Stomach (tissue), 9 donors: Measurements from ENCODE around the gene LINGO4. TPM values are rescaled to one million over a fixed set of nuclear protein-coding genes. Genes with fewer than 3 reads are reported as not detected.

Experiments
- DNase-seq, 2 donors: peaks; one replicate each; pipeline versions ENCODE4 v3.0.0 to v3.0.0-alpha.2; 2013 to 2019
- H3K27ac ChIP-seq, 5 donors: fragments of 200-600 bp in 4 of 5; sonication (generic) in 4 of 5; one replicate each; pipeline ENCODE4 v1.5.1; 2013 to 2019; ENCODE audit warnings: mild to moderate bottlenecking in 1 of 5, moderate library complexity in 1 of 5
- H3K27me3 ChIP-seq, 3 donors: fragments of 200-600 bp; sonication (generic); one replicate each; pipeline ENCODE4 v1.5.1; 2017 to 2019; ENCODE audit warnings: mixed run types in 1 of 3
- H3K36me3 ChIP-seq, 4 donors: fragments of 200-600 bp; sonication (generic); 1 replicate in 3 of 4; 2 replicates in 1 of 4; pipeline ENCODE4 v1.5.1; 2016 to 2019
- H3K4me1 ChIP-seq, 4 donors: fragments of 200-600 bp; sonication (generic); one replicate each; pipeline ENCODE4 v1.5.1; 2016 to 2019
- H3K4me3 ChIP-seq, 4 donors: fragments of 200-600 bp; sonication (generic) in 3 of 4; one replicate each; pipeline ENCODE4 v1.5.1; 2016 to 2019; ENCODE audit warnings: mild to moderate bottlenecking in 1 of 4
- H3K9me3 ChIP-seq, 4 donors: fragments of 200-600 bp; sonication (generic); one replicate each; pipeline ENCODE4 v1.5.1; 2016 to 2019
- CTCF ChIP-seq, 7 experiments: fragments of 450-650 bp in 4 of 7; fragments of 200-600 bp in 3 of 7; sonication (generic) in 3 of 7; IDR thresholded peaks; one replicate each; pipeline ENCODE4 v1.5.1; 2016 to 2019; ENCODE audit warnings: antibody characterized with exemption in 7 of 7, control low read depth in 2 of 7, mild to moderate bottlenecking in 1 of 7
- EP300 ChIP-seq: sonication (generic); formaldehyde crosslinking; IDR thresholded peaks from one replicate; pipeline ENCODE4 v1.6.1; 2017; ENCODE audit warnings: antibody characterized with exemption
- POLR2A ChIP-seq, 4 donors: fragments of 450-650 bp; IDR thresholded peaks; one replicate each; pipeline ENCODE4 v1.6.1; 2016; ENCODE audit warnings: antibody characterized with exemption in 4 of 4, control low read depth in 2 of 4, mild to moderate bottlenecking in 1 of 4, moderate library complexity in 1 of 4
- POLR2AphosphoS5 ChIP-seq, 3 donors: sonication (generic); formaldehyde crosslinking; IDR thresholded peaks; one replicate each; pipeline ENCODE4 v1.6.1; 2016; ENCODE audit warnings: antibody characterized with exemption in 3 of 3
- WGBS, 5 donors: extraction: QIAGEN DNeasy Blood & Tissue Kit in 3 of 5; methylation state at CpG; one replicate each; pipeline versions ENCODE4 v1.1.5 to v1.1.7; 2013 to 2018; 5-methylcytosine and 5-hydroxymethylcytosine counted together
- intact Hi-C: fragments of 100-400 bp; cut with DNase I; formaldehyde crosslinking; loops from one replicate; pipeline ENCODE4 v1.15.1; 2023; ENCODE audit warnings: low total_unique reads
- polyA plus RNA-seq, 3 donors: library from polyadenylated mRNA; stranded (reverse); fragments of 200-250 nt; gene quantifications; one replicate each; pipeline ENCODE4 v1.2.3, GENCODE V29; 2013
- total RNA-seq, 5 donors: library from RNA; depleted of rRNA; stranded (reverse); fragments of >200 nt; gene quantifications; one replicate each; pipeline versions ENCODE4 v1.1.0 to v1.2.3, GENCODE V29; 2014 to 2016
- donor health status: healthy with polysubstance abuse.
- donor health status: Bipolar disorder and iron deficiency.
- donor health status: healthy.

LINGO4 gene
- total and polyA plus RNA-seq, 8 donors, result 0.06 to 3.2 TPM; not detected in 6

- peaks cover 0 to 52% (median 33%) of the 10 kb centered on the region in 4 donors for H3K36me3 ChIP-seq
- TF ChIP-seq EP300, result no peak
- no peak for TF ChIP-seq POLR2AphosphoS5 (IDR thresholded peaks at IDR 0.05)
- TF ChIP-seq CTCF (IDR thresholded peaks at IDR 0.05), result no peak
- no peak for TF ChIP-seq POLR2A (IDR thresholded peaks at IDR 0.05)
- no peak for DNase-seq
- 82 to 88% (median 85%) methylated on average over 15 of the region's 15 CpGs for WGBS, 5 donors
- H3K9me3 ChIP-seq, result no peaks in the 10 kb centered on the region
- no peak overlapping the region for H3K4me3 ChIP-seq
- H3K27me3 ChIP-seq, result no peaks in the 10 kb centered on the region
- H3K27ac ChIP-seq, result no peak overlapping the region
- H3K4me1 ChIP-seq, result peaks cover 0 to 7% (median 0%) of the 10 kb centered on the region in 4 donors
- intact Hi-C loops, result no loop called here
Observed at GRCh38 chr1:151814426-151814825, 9.2 kb upstream of the LINGO4 start.

GRCh38 chr1:151813271-151813977 lies 8.2 kb upstream of the LINGO4 start:
- TF ChIP-seq CTCF (IDR thresholded peaks at IDR 0.05), result no peak
- no peak for TF ChIP-seq EP300
- TF ChIP-seq POLR2A (IDR thresholded peaks at IDR 0.05), result no peak
- TF ChIP-seq POLR2AphosphoS5 (IDR thresholded peaks at IDR 0.05), result no peak
- Histone ChIP-seq H3K4me3 (no peak overlapping the region), H3K27ac (no peak overlapping the region), H3K4me1 (peaks cover 0 to 7% (median 0%) of the 10 kb centered on the region in 4 donors), H3K9me3 (no peaks in the 10 kb centered on the region), H3K36me3 (peaks cover 0 to 57% (median 33%) of the 10 kb centered on the region in 4 donors), H3K27me3 (no peaks in the 10 kb centered on the region)
- no peak for DNase-seq
- 82 to 88% (median 86%) methylated on average over 12 of the region's 12 CpGs for WGBS, 5 donors
- intact Hi-C loops, result no loop called here

- DNase-seq, result no peak
- 84 to 94% (median 87%) methylated on average over 9 of the region's 9 CpGs for WGBS, 5 donors
- H3K4me1 ChIP-seq, result peaks cover 0 to 7% (median 0%) of the 10 kb centered on the region in 4 donors
- H3K27me3 ChIP-seq, result peaks cover 0 to 9% (median 0%) of the 10 kb centered on the region in 3 donors
- TF ChIP-seq CTCF (IDR thresholded peaks at IDR 0.05) (no peak), EP300 (no peak), POLR2A (IDR thresholded peaks at IDR 0.05) (no peak), POLR2AphosphoS5 (IDR thresholded peaks at IDR 0.05) (no peak)
- H3K27ac ChIP-seq, result no peak overlapping the region
- peaks cover 0 to 64% (median 36%) of the 10 kb centered on the region in 4 donors for H3K36me3 ChIP-seq
- no peak overlapping the region for H3K4me3 ChIP-seq
- H3K9me3 ChIP-seq, result no peaks in the 10 kb centered on the region
- intact Hi-C loops, result no loop called here
Observed at GRCh38 chr1:151811181-151811580, 6.0 kb upstream of the LINGO4 start.

- H3K4me3 ChIP-seq, result no peak overlapping the region
- peaks cover 0 to 54% (median 25%) of the 10 kb centered on the region in 4 donors for H3K36me3 ChIP-seq
- no peak overlapping the region for H3K27ac ChIP-seq
- H3K4me1 ChIP-seq, result peaks cover 0 to 7% (median 0%) of the 10 kb centered on the region in 4 donors
- no peak for DNase-seq
- intact Hi-C loops, result no loop called here
- no peak for TF ChIP-seq EP300
- no peak for TF ChIP-seq CTCF (IDR thresholded peaks at IDR 0.05)
- no peak for TF ChIP-seq POLR2A (IDR thresholded peaks at IDR 0.05)
- TF ChIP-seq POLR2AphosphoS5 (IDR thresholded peaks at IDR 0.05), result no peak
- no peaks in the 10 kb centered on the region for H3K9me3 ChIP-seq
- WGBS, 5 donors, result 97 to 100% (median 100%) methylated on average over 1 of the region's 1 CpG
- H3K27me3 ChIP-seq, result peaks cover 0 to 9% (median 0%) of the 10 kb centered on the region in 3 donors
Observed at GRCh38 chr1:151809985-151810556, 4.9 kb upstream of the LINGO4 start.
